ENCODE results near the gene CMSS1. TPM values are rescaled to one million over a fixed set of nuclear protein-coding genes. Genes with fewer than 3 reads are reported as not detected.

Gene CMSS1
- total and polyA plus RNA-seq, 2 donors (not counting 1 experiment from before 2014, with no cell fraction given), result 7.3 to 22.8 TPM

GRCh38 chr3:100100425-100100824 lies 282.8 kb downstream of the CMSS1 start:
- CTCF ChIA-PET, result no interaction called here
- peaks cover 32% of the 10 kb centered on the region for H3K4me1 Mint-ChIP-seq
- no peak overlapping the region for H3K27ac Mint-ChIP-seq
- no peak for DNase-seq
- H3K9me3 Mint-ChIP-seq (ENCODE audit: insufficient read depth), result peaks cover 2% of the 10 kb centered on the region
- H3K4me2 ChIP-seq (replicated peaks; ENCODE audit: low read depth, low read length, poor library complexity, severe bottlenecking), result no peak overlapping the region
- no peaks in the 10 kb centered on the region for H3K9me3 ChIP-seq (ENCODE audit: control extremely low read depth in 1 of 3, control insufficient read depth in 2 of 3, insufficient read depth in 1 of 3, low read length in 2 of 3)
- no peaks in the 10 kb centered on the region for H3K79me2 ChIP-seq (ENCODE audit: control insufficient read depth, insufficient read depth, low read length)
- WGBS (ENCODE audit: insufficient coverage), result 100% methylated on average over 2 of the region's 2 CpGs
- H3K9ac ChIP-seq (ENCODE audit: low read length), result no peak overlapping the region
- H3K36me3 ChIP-seq (replicated peaks in 1 of 2; ENCODE audit: control extremely low read depth in 1 of 2, control insufficient read depth in 1 of 2, extremely low read depth in 1 of 2, insufficient read depth in 2 of 2, low read length in 1 of 2), result no peaks in the 10 kb centered on the region
- no peak overlapping the region for H3K4me3 ChIP-seq (ENCODE audit: control extremely low read depth in 1 of 5, extremely low read depth in 1 of 5, insufficient read depth in 1 of 5, low read depth in 2 of 5, low read length in 4 of 5)
- ATAC-seq (ENCODE audit: low read depth), result no peak
- H3K4me3 Mint-ChIP-seq, result no peak overlapping the region
- H3K27me3 ChIP-seq (replicated peaks in 1 of 4; ENCODE audit: control extremely low read depth in 1 of 4, control insufficient read depth in 3 of 4, insufficient read depth in 4 of 4, low read length in 3 of 4), result no peaks in the 10 kb centered on the region
- POLR2A ChIA-PET, result no interaction called here
- no peaks in the 10 kb centered on the region for H4K20me1 ChIP-seq (ENCODE audit: control insufficient read depth, insufficient read depth, low read length, poor library complexity, severe bottlenecking)
- H3K27ac ChIP-seq (ENCODE audit: low read length in 2 of 2), result no peak overlapping the region
- no peak for TF ChIP-seq CTCF (IDR thresholded peaks at IDR 0.05)
- no peak for TF ChIP-seq EZH2 (IDR thresholded peaks at IDR 0.05; ENCODE audit: borderline replicate concordance, insufficient read depth, low read depth, low read length, poor library complexity, severe bottlenecking)
- H3K4me1 ChIP-seq (ENCODE audit: control insufficient read depth in 2 of 2, insufficient read depth in 2 of 2, low read length in 2 of 2), result peaks cover 19 to 22% of the 10 kb centered on the region in 2 donors
- no peaks in the 10 kb centered on the region for H3K27me3 Mint-ChIP-seq
- intact Hi-C loops (cut with micrococcal nuclease), result no loop called here
- H2AFZ ChIP-seq (ENCODE audit: insufficient read depth, low read depth, low read length, poor library complexity, severe bottlenecking), result no peak overlapping the region

GRCh38 chr3:100102757-100103156 lies 285.1 kb downstream of the CMSS1 start:
- WGBS (ENCODE audit: insufficient coverage), result no CpG with 5 or more reads among the region's 1 CpG
- Histone ChIP-seq H3K27ac (ENCODE audit: low read length in 2 of 2) (no peak overlapping the region), H3K36me3 (replicated peaks in 1 of 2; ENCODE audit: control extremely low read depth in 1 of 2, control insufficient read depth in 1 of 2, extremely low read depth in 1 of 2, insufficient read depth in 2 of 2, low read length in 1 of 2) (no peaks in the 10 kb centered on the region), H4K20me1 (ENCODE audit: control insufficient read depth, insufficient read depth, low read length, poor library complexity, severe bottlenecking) (no peaks in the 10 kb centered on the region), H3K4me2 (replicated peaks; ENCODE audit: low read depth, low read length, poor library complexity, severe bottlenecking) (no peak overlapping the region), H3K79me2 (ENCODE audit: control insufficient read depth, insufficient read depth, low read length) (no peaks in the 10 kb centered on the region), H3K27me3 (replicated peaks in 1 of 4; ENCODE audit: control extremely low read depth in 1 of 4, control insufficient read depth in 3 of 4, insufficient read depth in 4 of 4, low read length in 3 of 4) (no peaks in the 10 kb centered on the region), H3K4me3 (ENCODE audit: control extremely low read depth in 1 of 5, extremely low read depth in 1 of 5, insufficient read depth in 1 of 5, low read depth in 2 of 5, low read length in 4 of 5) (no peak overlapping the region), H3K9me3 (ENCODE audit: control extremely low read depth in 1 of 3, control insufficient read depth in 2 of 3, insufficient read depth in 1 of 3, low read length in 2 of 3) (no peaks in the 10 kb centered on the region), H3K9ac (ENCODE audit: low read length) (no peak overlapping the region), H2AFZ (ENCODE audit: insufficient read depth, low read depth, low read length, poor library complexity, severe bottlenecking) (no peak overlapping the region), H3K4me1 (ENCODE audit: control insufficient read depth in 2 of 2, insufficient read depth in 2 of 2, low read length in 2 of 2) (peaks cover 23% of the 10 kb centered on the region in 2 donors)
- CTCF ChIA-PET, result interaction anchor here (1.0 to 1.4 kb wide), 3 partner anchors 15 to 34 kb away, joined by 3 to 4 read pairs (median 3); no protein-coding TSS in a partner anchor
- intact Hi-C loops (cut with micrococcal nuclease), result no loop called here
- TF ChIP-seq CTCF (IDR thresholded peaks at IDR 0.05) (no peak), EZH2 (IDR thresholded peaks at IDR 0.05; ENCODE audit: borderline replicate concordance, insufficient read depth, low read depth, low read length, poor library complexity, severe bottlenecking) (no peak)
- Mint-ChIP-seq H3K27ac (peak overlapping the region; percentile 12), H3K4me3 (peak overlapping the region; percentile 49), H3K27me3 (no peaks in the 10 kb centered on the region), H3K9me3 (ENCODE audit: insufficient read depth) (peaks cover 2% of the 10 kb centered on the region), H3K4me1 (peaks cover 45% of the 10 kb centered on the region)
- no peak for DNase-seq
- POLR2A ChIA-PET, result no interaction called here
- no peak for ATAC-seq (ENCODE audit: low read depth)

All from B cell (primary cell).